Astrocyte (in vitro differentiated cells and primary cell): ENCODE results near the gene USP22. TPM values are rescaled to one million over a fixed set of nuclear protein-coding genes. Genes with fewer than 3 reads are reported as not detected.

Experiments used
- DNase-seq: peaks from one replicate; pipeline ENCODE4 v3.0.0-alpha.2; 2010; ENCODE audit warnings: low read depth
- FAIRE-seq: peaks from 2 replicates; lab custom pipeline; 2011; peaks lifted over from hg19 to GRCh38; lab: Jason Lieb, UNC
- H2AFZ ChIP-seq: 2 replicates; pipeline ENCODE4 v1.6.0; 2012; ENCODE audit warnings: low read depth, low read length, inconsistent platforms
- H3K27ac ChIP-seq: 2 replicates; pipeline ENCODE4 v1.5.1; 2011; ENCODE audit warnings: low read depth, low read length, inconsistent platforms
- H3K27me3 ChIP-seq: 2 replicates; pipeline ENCODE4 v1.6.0; 2011; ENCODE audit warnings: low read length, inconsistent platforms; ENCODE audit not compliant: insufficient read depth
- H3K36me3 ChIP-seq: 2 replicates; pipeline ENCODE4 v1.5.1; 2011; ENCODE audit warnings: low read length, inconsistent platforms; ENCODE audit not compliant: insufficient read depth
- H3K4me1 ChIP-seq: 2 replicates; pipeline ENCODE4 v1.5.1; 2011; ENCODE audit warnings: low read length, inconsistent platforms; ENCODE audit not compliant: insufficient read depth
- H3K4me2 ChIP-seq: 2 replicates; pipeline ENCODE4 v1.6.0; 2012; ENCODE audit warnings: low read length, inconsistent platforms
- H3K4me3 ChIP-seq: 2 replicates; pipeline ENCODE4 v1.5.1; 2011; ENCODE audit warnings: low read depth, mild to moderate bottlenecking, low read length, inconsistent platforms; ENCODE audit not compliant: insufficient read depth
- H3K79me2 ChIP-seq: 2 replicates; pipeline ENCODE4 v1.6.0; 2012; ENCODE audit warnings: mild to moderate bottlenecking, low read length, inconsistent platforms; ENCODE audit not compliant: insufficient read depth
- H3K9ac ChIP-seq: 2 replicates; pipeline ENCODE4 v1.6.0; 2012; ENCODE audit warnings: mild to moderate bottlenecking, low read length, inconsistent platforms
- H3K9me3 ChIP-seq: 2 replicates; pipeline ENCODE4 v1.5.1; 2012; ENCODE audit warnings: low read depth, mild to moderate bottlenecking, low read length, inconsistent platforms; ENCODE audit not compliant: insufficient read depth
- H4K20me1 ChIP-seq: 2 replicates; pipeline ENCODE4 v1.6.0; 2012; ENCODE audit warnings: low read length, inconsistent platforms; ENCODE audit not compliant: insufficient read depth
- H3K27ac Mint-ChIP-seq: one replicate; pipeline ENCODE4 v1.8.0; 2021; ENCODE audit warnings: mild to moderate bottlenecking, mixed read lengths; ENCODE audit not compliant: unreplicated experiment
- H3K27me3 Mint-ChIP-seq: one replicate; pipeline ENCODE4 v1.8.0; 2021; ENCODE audit warnings: low read depth, mixed read lengths; ENCODE audit not compliant: unreplicated experiment
- H3K36me3 Mint-ChIP-seq: one replicate; pipeline ENCODE4 v1.8.0; 2021; ENCODE audit warnings: low read depth, mixed read lengths; ENCODE audit not compliant: unreplicated experiment
- H3K4me1 Mint-ChIP-seq: one replicate; pipeline ENCODE4 v1.8.0; 2021; ENCODE audit warnings: low read depth, mixed read lengths; ENCODE audit not compliant: unreplicated experiment
- H3K4me3 Mint-ChIP-seq: one replicate; pipeline ENCODE4 v1.8.0; 2021; ENCODE audit warnings: mild to moderate bottlenecking, moderate library complexity, mixed read lengths; ENCODE audit not compliant: unreplicated experiment
- H3K9me3 Mint-ChIP-seq: one replicate; pipeline ENCODE4 v1.8.0; 2021; ENCODE audit warnings: mild to moderate bottlenecking, mixed read lengths; ENCODE audit not compliant: unreplicated experiment
- EZH2 ChIP-seq: IDR thresholded peaks from 2 replicates; pipeline ENCODE4 v1.6.1; 2012; ENCODE audit warnings: mild to moderate bottlenecking, low read length, inconsistent platforms; ENCODE audit not compliant: insufficient read depth
- total RNA-seq: library from RNA; stranded (reverse); gene quantifications from 2 replicates; pipeline ENCODE4 v1.2.1, GENCODE V29; 2021
- TF ChIP-seq, protein P1 (sequence below): IDR thresholded peaks from 2 replicates; pipeline ENCODE4 v1.5.1; 2011; ENCODE audit warnings: low read depth, mild to moderate bottlenecking, inconsistent platforms, low read length, moderate library complexity; ENCODE audit not compliant: insufficient read depth

USP22 gene
- total RNA-seq, 1 donor from 2014 or later: 266 TPM

DNA sequence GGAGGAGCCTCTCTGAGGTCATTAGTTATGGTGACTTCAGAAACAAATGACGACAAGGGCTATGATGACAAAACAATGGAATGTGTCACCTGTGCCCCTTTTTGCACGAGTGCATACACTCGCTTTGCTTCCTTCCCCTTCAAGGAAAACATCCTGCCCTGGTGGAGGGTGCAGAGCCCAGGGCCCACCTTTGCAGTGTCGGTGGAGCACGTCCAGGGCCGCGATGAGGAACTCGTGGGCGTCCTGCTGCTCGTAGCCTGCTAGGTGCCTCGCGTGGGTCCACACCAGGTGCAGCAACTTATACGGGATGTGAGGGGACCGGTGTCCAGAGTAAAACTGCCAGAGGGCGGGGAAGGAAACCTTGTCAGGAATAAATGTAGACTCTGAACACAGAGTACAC is 27.2 kb downstream of the USP22 start:
- no peak for FAIRE-seq
- no peaks in the 10 kb centered on the region for H3K27me3 ChIP-seq
- H3K79me2 ChIP-seq: peaks cover 98% of the 10 kb centered on the region

GRCh38 chr17:21014498-21014897 is 28.3 kb downstream of the USP22 start:
- no peaks in the 10 kb centered on the region for H3K9me3 Mint-ChIP-seq

More for the DNA sequence above, 27.2 kb downstream of the USP22 start:
- no peaks in the 10 kb centered on the region for H3K9me3 ChIP-seq
- no peaks in the 10 kb centered on the region for H3K27me3 Mint-ChIP-seq
- peaks cover 3% of the 10 kb centered on the region for H3K4me1 ChIP-seq
- H3K36me3 ChIP-seq: peaks cover 90% of the 10 kb centered on the region
- no peak overlapping the region for H3K4me2 ChIP-seq
- H3K4me3 ChIP-seq: no peak overlapping the region
- H3K36me3 Mint-ChIP-seq: peaks cover 41% of the 10 kb centered on the region
- no peak overlapping the region for H3K4me3 Mint-ChIP-seq
- no peaks in the 10 kb centered on the region for H3K9me3 Mint-ChIP-seq
- no peak overlapping the region for H3K27ac Mint-ChIP-seq
- no peak overlapping the region for H2AFZ ChIP-seq
- no peak overlapping the region for H3K9ac ChIP-seq
- TF ChIP-seq, protein P1, sequence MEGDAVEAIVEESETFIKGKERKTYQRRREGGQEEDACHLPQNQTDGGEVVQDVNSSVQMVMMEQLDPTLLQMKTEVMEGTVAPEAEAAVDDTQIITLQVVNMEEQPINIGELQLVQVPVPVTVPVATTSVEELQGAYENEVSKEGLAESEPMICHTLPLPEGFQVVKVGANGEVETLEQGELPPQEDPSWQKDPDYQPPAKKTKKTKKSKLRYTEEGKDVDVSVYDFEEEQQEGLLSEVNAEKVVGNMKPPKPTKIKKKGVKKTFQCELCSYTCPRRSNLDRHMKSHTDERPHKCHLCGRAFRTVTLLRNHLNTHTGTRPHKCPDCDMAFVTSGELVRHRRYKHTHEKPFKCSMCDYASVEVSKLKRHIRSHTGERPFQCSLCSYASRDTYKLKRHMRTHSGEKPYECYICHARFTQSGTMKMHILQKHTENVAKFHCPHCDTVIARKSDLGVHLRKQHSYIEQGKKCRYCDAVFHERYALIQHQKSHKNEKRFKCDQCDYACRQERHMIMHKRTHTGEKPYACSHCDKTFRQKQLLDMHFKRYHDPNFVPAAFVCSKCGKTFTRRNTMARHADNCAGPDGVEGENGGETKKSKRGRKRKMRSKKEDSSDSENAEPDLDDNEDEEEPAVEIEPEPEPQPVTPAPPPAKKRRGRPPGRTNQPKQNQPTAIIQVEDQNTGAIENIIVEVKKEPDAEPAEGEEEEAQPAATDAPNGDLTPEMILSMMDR: no peak
- no peak for TF ChIP-seq EZH2
- H3K27ac ChIP-seq: no peak overlapping the region
- DNase-seq: no peak
- peaks cover 99% of the 10 kb centered on the region for H4K20me1 ChIP-seq
- H3K4me1 Mint-ChIP-seq: peaks cover 2% of the 10 kb centered on the region

GRCh38 chr17:21013983-21014382 is 28.8 kb downstream of the USP22 start:
- TF ChIP-seq EZH2: no peak
- TF ChIP-seq, protein P1: no peak
- H3K4me3 ChIP-seq: no peak overlapping the region

More at GRCh38 chr17:21014498-21014897, 28.3 kb downstream of the USP22 start:
- Mint-ChIP-seq H3K4me3 (no peak overlapping the region), H3K36me3 (peaks cover 40% of the 10 kb centered on the region), H3K27ac (no peak overlapping the region), H3K4me1 (no peaks in the 10 kb centered on the region), H3K27me3 (no peaks in the 10 kb centered on the region)
- Histone ChIP-seq H3K79me2 (peaks cover 97% of the 10 kb centered on the region), H3K9ac (no peak overlapping the region), H3K36me3 (peaks cover 87% of the 10 kb centered on the region), H4K20me1 (peaks cover 99% of the 10 kb centered on the region), H3K4me2 (no peak overlapping the region), H3K4me3 (no peak overlapping the region), H3K4me1 (peaks cover 3% of the 10 kb centered on the region), H3K27me3 (no peaks in the 10 kb centered on the region), H3K9me3 (no peaks in the 10 kb centered on the region), H3K27ac (peak overlapping the region; percentile 45), H2AFZ (no peak overlapping the region)
- TF ChIP-seq EZH2: no peak
- TF ChIP-seq, protein P1: no peak
- FAIRE-seq: no peak
- DNase-seq: no peak

More at GRCh38 chr17:21013983-21014382, 28.8 kb downstream of the USP22 start:
- peaks cover 99% of the 10 kb centered on the region for H4K20me1 ChIP-seq
- peaks cover 3% of the 10 kb centered on the region for H3K4me1 ChIP-seq
- H3K9me3 ChIP-seq: no peaks in the 10 kb centered on the region
- Mint-ChIP-seq H3K36me3 (peaks cover 40% of the 10 kb centered on the region), H3K4me1 (no peaks in the 10 kb centered on the region), H3K9me3 (no peaks in the 10 kb centered on the region), H3K27ac (peak overlapping the region; percentile 58), H3K27me3 (no peaks in the 10 kb centered on the region), H3K4me3 (no peak overlapping the region)
- H3K9ac ChIP-seq: no peak overlapping the region
- H2AFZ ChIP-seq: no peak overlapping the region
- no peaks in the 10 kb centered on the region for H3K27me3 ChIP-seq
- DNase-seq: no peak
- peak overlapping the region; percentile 45 for H3K27ac ChIP-seq
- FAIRE-seq: no peak
- H3K36me3 ChIP-seq: peaks cover 88% of the 10 kb centered on the region
- no peak overlapping the region for H3K4me2 ChIP-seq
- peaks cover 97% of the 10 kb centered on the region for H3K79me2 ChIP-seq
